Keratinocyte (primary cell): ENCODE measurements around the gene ADARB2. TPM values are rescaled to one million over a fixed set of nuclear protein-coding genes. Genes with fewer than 3 reads are reported as not detected.

ENCODE experiments used
- DNase-seq: peaks from one replicate; pipeline ENCODE4 v3.0.0-alpha.2; 2011; ENCODE audit warnings: low read depth, missing footprints, low spot score
- FAIRE-seq: peaks from 2 replicates; lab custom pipeline; 2011; peaks lifted over from hg19 to GRCh38; lab: Jason Lieb, UNC
- H2AFZ ChIP-seq: 2 replicates; pipeline ENCODE4 v1.6.0; 2012; ENCODE audit warnings: low read length, control low read depth, inconsistent platforms; ENCODE audit not compliant: control insufficient read depth
- H3K27ac ChIP-seq: 2 replicates; pipeline ENCODE4 v1.5.1; 2011; ENCODE audit warnings: low read length; ENCODE audit not compliant: control insufficient read depth, insufficient read depth
- H3K27me3 ChIP-seq: 3 replicates; pipeline ENCODE4 v1.6.0; 2011; ENCODE audit warnings: low read length; ENCODE audit not compliant: control insufficient read depth, insufficient read depth; ENCODE audit errors: extremely low read depth
- H3K36me3 ChIP-seq, 2 experiments: 2 replicates in 1 of 2; 3 replicates in 1 of 2; pipeline ENCODE4 v1.5.1; 2011; ENCODE audit warnings: low read length in 2 of 2, mild to moderate bottlenecking in 1 of 2; ENCODE audit not compliant: control insufficient read depth in 2 of 2, insufficient read depth in 2 of 2; ENCODE audit errors: extremely low read depth in 1 of 2
- H3K4me1 ChIP-seq: 3 replicates; pipeline ENCODE4 v1.5.1; 2011; ENCODE audit warnings: low read length; ENCODE audit not compliant: control insufficient read depth, insufficient read depth; ENCODE audit errors: extremely low read depth
- H3K4me2 ChIP-seq: 3 replicates; pipeline ENCODE4 v1.6.0; 2011; ENCODE audit warnings: low read depth, low read length; ENCODE audit not compliant: control insufficient read depth, insufficient read depth; ENCODE audit errors: extremely low read depth
- H3K4me3 ChIP-seq, 3 experiments: fragments of 200-600 bp in 1 of 3; sonication (generic) in 1 of 3; 2 replicates in 2 of 3; 3 replicates in 1 of 3; pipeline ENCODE4 v1.5.1; 2011 to 2016; ENCODE audit warnings: low read length in 3 of 3, mild to moderate bottlenecking in 3 of 3, control low read depth in 2 of 3, inconsistent platforms in 1 of 3, low read depth in 1 of 3, mixed read lengths in 1 of 3, mixed run types in 1 of 3, moderate library complexity in 1 of 3; ENCODE audit not compliant: control insufficient read depth in 2 of 3, insufficient read depth in 2 of 3; ENCODE audit errors: extremely low read depth in 1 of 3
- H3K79me2 ChIP-seq: 2 replicates; pipeline ENCODE4 v1.6.0; 2012; ENCODE audit warnings: low read length; ENCODE audit not compliant: control insufficient read depth, insufficient read depth
- H3K9ac ChIP-seq: 3 replicates; pipeline ENCODE4 v1.6.0; 2011; ENCODE audit warnings: low read length; ENCODE audit not compliant: control insufficient read depth, insufficient read depth; ENCODE audit errors: extremely low read depth
- H3K9me1 ChIP-seq: 3 replicates; pipeline ENCODE4 v1.6.0; 2011; ENCODE audit warnings: low read length; ENCODE audit not compliant: control insufficient read depth, insufficient read depth; ENCODE audit errors: extremely low read depth
- H3K9me3 ChIP-seq: 2 replicates; pipeline ENCODE4 v1.5.1; 2012; ENCODE audit warnings: low read depth, low read length; ENCODE audit not compliant: control insufficient read depth
- H4K20me1 ChIP-seq: 3 replicates; pipeline ENCODE4 v1.6.0; 2011; ENCODE audit warnings: low read length; ENCODE audit not compliant: control insufficient read depth, insufficient read depth; ENCODE audit errors: extremely low read depth
- CTCF ChIP-seq, 3 experiments: IDR thresholded peaks in 1 of 3; conservative IDR thresholded peaks in 1 of 3; optimal IDR thresholded peaks in 1 of 3; 2 replicates in 2 of 3; 3 replicates in 1 of 3; pipeline versions ENCODE3 to v1.5.1; 2011; ENCODE audit warnings: low read length in 3 of 3, mild to moderate bottlenecking in 3 of 3, moderate library complexity in 2 of 3, control low read depth in 1 of 3, inconsistent platforms in 1 of 3; ENCODE audit not compliant: insufficient read depth in 2 of 3; ENCODE audit errors: extremely low read depth in 1 of 3
- EZH2 ChIP-seq: IDR thresholded peaks from one replicate; pipeline ENCODE4 v1.6.1; 2012; ENCODE audit warnings: inconsistent platforms, mild to moderate bottlenecking, low read length, moderate library complexity
- dilution Hi-C: fragments of 300-500 bp; cut with MboI; formaldehyde crosslinking; loops from one replicate; pipeline ENCODE4 v1.7.0; 2020; ENCODE audit warnings: low sequenced_read_pairs; ENCODE audit not compliant: extremely low pct_ligation_motif_present
- polyA plus RNA-seq, 5 experiments: library from polyadenylated mRNA; depleted of rRNA in 3 of 5; stranded (reverse) in 3 of 5; stranded (forward) in 1 of 5; unstranded in 1 of 5; fragments of >200 nt; gene quantifications; 1 replicate in 1 of 5; 2 replicates in 3 of 5; 3 replicates in 1 of 5; pipeline versions ENCODE4 v1.2.1 to v1.2.3, GENCODE V29; 2011 to 2012; ENCODE audit warnings: missing spikeins in 2 of 5, low read depth in 1 of 5, low replicate concordance in 1 of 5

Gene ADARB2
- polyA plus RNA-seq, 1 donor (not counting 4 experiments of a cell fraction or from before 2014, with no cell fraction given), result not detected

GRCh38 chr10:1213252-1214070 is 523.9 kb downstream of the ADARB2 start:
- no peak for TF ChIP-seq EZH2
- no peak for TF ChIP-seq CTCF (optimal IDR thresholded peaks at IDR 0.05 in 1 of 3, IDR thresholded peaks at IDR 0.05 in 1 of 3, conservative IDR thresholded peaks at IDR 0.05 in 1 of 3; ENCODE audit: extremely low read depth in 1 of 3, insufficient read depth in 2 of 3, low read length in 3 of 3)
- FAIRE-seq, result no peak
- no peak for DNase-seq
- no peak overlapping the region for H3K4me2 ChIP-seq
- H3K36me3 ChIP-seq, result no peaks in the 10 kb centered on the region
- H3K27me3 ChIP-seq, result no peaks in the 10 kb centered on the region
- no peak overlapping the region for H3K27ac ChIP-seq
- no peaks in the 10 kb centered on the region for H3K79me2 ChIP-seq
- H3K4me3 ChIP-seq, result no peak overlapping the region
- no peaks in the 10 kb centered on the region for H3K4me1 ChIP-seq
- H3K9ac ChIP-seq, result no peak overlapping the region
- H4K20me1 ChIP-seq, result no peaks in the 10 kb centered on the region
- dilution Hi-C loops, result no loop called here
- H3K9me3 ChIP-seq, result peaks cover 15% of the 10 kb centered on the region
- no peaks in the 10 kb centered on the region for H3K9me1 ChIP-seq
- no peak overlapping the region for H2AFZ ChIP-seq

GRCh38 chr10:1212571-1213141 is 524.7 kb downstream of the ADARB2 start:
- Histone ChIP-seq H3K4me2 (no peak overlapping the region), H3K36me3 (no peaks in the 10 kb centered on the region), H3K27ac (no peak overlapping the region), H3K4me1 (no peaks in the 10 kb centered on the region), H4K20me1 (no peaks in the 10 kb centered on the region), H3K79me2 (no peaks in the 10 kb centered on the region), H2AFZ (no peak overlapping the region), H3K9me3 (peaks cover 15% of the 10 kb centered on the region), H3K27me3 (no peaks in the 10 kb centered on the region), H3K9me1 (no peaks in the 10 kb centered on the region), H3K4me3 (no peak overlapping the region), H3K9ac (no peak overlapping the region)
- TF ChIP-seq EZH2, result no peak
- no peak for TF ChIP-seq CTCF (optimal IDR thresholded peaks at IDR 0.05 in 1 of 3, IDR thresholded peaks at IDR 0.05 in 1 of 3, conservative IDR thresholded peaks at IDR 0.05 in 1 of 3; ENCODE audit: extremely low read depth in 1 of 3, insufficient read depth in 2 of 3, low read length in 3 of 3)
- FAIRE-seq (no peak), DNase-seq (no peak)
- dilution Hi-C loops, result no loop called here
